Uterus (tissue), 4 donors: ENCODE data around the gene E2F4. TPM values are rescaled to one million over a fixed set of nuclear protein-coding genes. Genes with fewer than 3 reads are reported as not detected.
A peak's percentile ranks its signal among the peaks of the same experiment; 100 is the strongest.

Source experiments
- DNase-seq, 2 donors: peaks; one replicate each; pipeline ENCODE4 v3.0.0-alpha.2; 2019 to 2020
- H3K27ac ChIP-seq, 2 donors: fragments of 200-600 bp; sonication (generic); 1 replicate in 1 of 2; 2 replicates in 1 of 2; pipeline ENCODE4 v1.5.1; 2016 to 2018
- H3K27me3 ChIP-seq, 2 donors: fragments of 200-600 bp; sonication (generic); one replicate each; pipeline ENCODE4 v1.5.1; 2018 to 2019; ENCODE audit warnings: control low read depth in 1 of 2
- H3K36me3 ChIP-seq, 2 donors: fragments of 200-600 bp; sonication (generic); one replicate each; pipeline ENCODE4 v1.5.1; 2019; ENCODE audit warnings: control low read depth in 1 of 2
- H3K4me1 ChIP-seq, 2 donors: fragments of 200-600 bp; sonication (generic); one replicate each; pipeline ENCODE4 v1.5.1; 2018 to 2019; ENCODE audit warnings: control low read depth in 1 of 2
- H3K4me3 ChIP-seq, 2 donors: fragments of 200-600 bp; sonication (generic); 1 replicate in 1 of 2; 2 replicates in 1 of 2; pipeline ENCODE4 v1.5.1; 2018 to 2019; ENCODE audit warnings: mild to moderate bottlenecking in 1 of 2
- H3K9me3 ChIP-seq, 2 donors: fragments of 200-600 bp; sonication (generic); one replicate each; pipeline ENCODE4 v1.5.1; 2019; ENCODE audit warnings: control low read depth in 1 of 2
- CTCF ChIP-seq, 4 experiments: fragments of 200-600 bp in 2 of 4; fragments of 450-650 bp in 2 of 4; sonication (generic) in 2 of 4; IDR thresholded peaks; one replicate each; pipeline ENCODE4 v1.5.1; 2016 to 2019; ENCODE audit warnings: antibody characterized with exemption in 4 of 4, mild to moderate bottlenecking in 2 of 4, moderate library complexity in 1 of 4
- POLR2A ChIP-seq, 2 donors: fragments of 450-650 bp; IDR thresholded peaks; one replicate each; pipeline ENCODE4 v1.6.1; 2016; ENCODE audit warnings: antibody characterized with exemption in 2 of 2, mild to moderate bottlenecking in 1 of 2, moderate library complexity in 1 of 2
- intact Hi-C: fragments of 100-400 bp; cut with DNase I; formaldehyde crosslinking; loops from one replicate; pipeline ENCODE4 v1.15.1; 2023; ENCODE audit warnings: low total_unique reads
- total RNA-seq, 4 donors: library from RNA; depleted of rRNA in 3 of 4; stranded (reverse); fragments of >200 nt in 3 of 4; gene quantifications; one replicate each; pipeline versions ENCODE4 v1.1.0 to v1.2.4, GENCODE V29; 2014 to 2023
- donor health status: DM: yes; HTN: yes; CAD: no.

E2F4 gene
- total RNA-seq, 4 donors from 2014 or later: 49.2 to 294 (median 77.1) TPM

GRCh38 chr16:67182288-67182687 is 9.7 kb upstream of the E2F4 start:
- Histone ChIP-seq H3K27me3 (no peaks in the 10 kb centered on the region), H3K36me3 (no peaks in the 10 kb centered on the region), H3K27ac (peak overlapping the region; percentile 63 to 98), H3K4me3 (no peak overlapping the region), H3K9me3 (no peaks in the 10 kb centered on the region), H3K4me1 (peaks cover 0 to 9% of the 10 kb centered on the region in 2 donors)
- TF ChIP-seq CTCF (IDR thresholded peaks at IDR 0.05): no peak
- TF ChIP-seq POLR2A (IDR thresholded peaks at IDR 0.05): no peak
- intact Hi-C loops: no loop called here
- DNase-seq: no peak

- peak overlapping the region; percentile 97 to 98 for H3K27ac ChIP-seq
- TF ChIP-seq CTCF (IDR thresholded peaks at IDR 0.05) (no peak), POLR2A (IDR thresholded peaks at IDR 0.05) (no peak)
- intact Hi-C loops: no loop called here
- H3K4me1 ChIP-seq: peaks cover 0 to 9% of the 10 kb centered on the region in 2 donors
- no peaks in the 10 kb centered on the region for H3K27me3 ChIP-seq
- no peaks in the 10 kb centered on the region for H3K36me3 ChIP-seq
- DNase-seq: no peak
- no peaks in the 10 kb centered on the region for H3K9me3 ChIP-seq
- H3K4me3 ChIP-seq: peak overlapping the region; percentile 80 to 84
Measured at GRCh38 chr16:67183284-67183626, 8.7 kb upstream of the E2F4 start.

DNA sequence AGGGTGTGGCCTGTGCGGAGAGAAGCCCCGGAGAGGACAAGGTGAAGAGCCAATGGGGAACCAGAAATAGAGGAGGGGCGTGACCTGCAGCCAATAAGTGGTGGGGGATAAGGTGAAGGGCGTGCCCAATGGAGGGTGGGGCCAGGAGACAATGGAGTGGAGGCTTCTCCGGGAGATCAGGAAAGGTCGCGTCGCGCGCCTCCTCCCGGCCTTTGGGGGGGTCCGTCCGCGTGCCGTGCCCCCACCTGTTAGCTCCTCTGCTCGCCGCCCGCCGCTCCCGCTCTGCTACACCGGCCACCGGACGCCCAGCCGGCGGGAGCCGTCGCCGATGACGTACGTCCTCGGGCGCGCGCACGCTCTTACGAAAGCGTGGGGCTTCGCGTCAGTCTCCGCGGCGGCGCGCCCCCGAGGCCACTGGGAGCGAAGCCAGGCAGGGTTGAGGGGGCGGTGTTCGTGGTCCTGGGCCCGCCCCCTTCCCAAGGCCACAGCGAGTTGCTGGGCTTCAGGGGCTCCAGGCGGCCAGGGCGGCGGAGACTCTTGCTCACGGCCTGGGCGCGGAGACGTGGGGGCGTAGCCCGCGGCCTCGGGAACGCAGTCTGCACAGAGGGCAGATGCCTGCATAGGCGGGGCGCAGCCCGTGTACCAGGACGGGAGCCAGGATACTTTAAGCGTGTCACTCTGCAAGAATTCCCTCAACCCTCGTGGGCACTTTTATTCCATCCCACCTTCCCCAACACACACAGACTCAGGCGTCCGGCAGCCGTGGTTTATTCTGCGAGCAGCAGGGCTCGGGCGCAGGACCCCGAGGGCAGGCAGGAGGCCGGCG is 8.1 kb upstream of the E2F4 start, which contains the start of gene MATCAP1:
Gene MATCAP1, minus strand, starts transcription at position 337 of the 826 bp plus-strand sequence. CDS start 3,353 bp downstream, outside the sequence.
- Histone ChIP-seq H3K27ac (peak within 1 kb of the TSS; percentile 97 to 98), H3K4me1 (peaks cover 0 to 9% of the 10 kb centered on the region in 2 donors), H3K27me3 (no peaks in the 10 kb centered on the region), H3K36me3 (no peaks in the 10 kb centered on the region), H3K4me3 (peak within 1 kb of the TSS; percentile 80 to 84), H3K9me3 (no peaks in the 10 kb centered on the region)
- peak in 1 of 2 donors; percentile 83 for TF ChIP-seq POLR2A (IDR thresholded peaks at IDR 0.05)
- peak in 1 of 4 experiments; percentile 5 for TF ChIP-seq CTCF (IDR thresholded peaks at IDR 0.05)
- intact Hi-C loops: no loop called here
- DNase-seq: peak; percentile 94 to 97

DNA sequence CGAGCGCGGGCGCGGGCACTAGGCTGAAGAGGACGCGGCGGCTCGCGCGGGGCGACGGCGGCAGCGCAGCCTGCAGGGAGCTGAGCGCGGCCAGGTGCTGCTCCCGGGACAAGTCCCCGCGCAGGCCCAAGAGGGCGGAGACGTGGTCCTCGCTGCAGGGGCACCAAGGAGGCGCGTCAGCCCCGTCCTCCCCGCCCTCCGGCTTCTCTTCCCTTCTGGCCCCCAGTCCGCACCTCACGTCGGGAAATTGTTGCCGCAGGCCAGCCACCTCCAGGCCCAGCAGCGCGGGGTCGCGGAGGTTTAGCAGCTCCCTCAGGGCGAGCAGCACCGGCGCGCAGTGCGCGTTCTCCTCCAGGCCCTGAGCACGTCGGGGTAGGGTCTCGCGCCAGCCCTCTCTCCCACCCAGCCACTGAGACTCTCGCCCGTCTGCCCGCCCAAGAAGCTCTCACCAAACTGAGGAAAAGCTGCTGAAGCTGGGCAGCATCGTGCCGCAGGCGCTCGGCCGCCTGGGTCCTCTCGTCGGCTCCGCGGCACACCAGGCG is 7.4 kb upstream of the E2F4 start:
- H3K4me3 ChIP-seq: peak overlapping the region; percentile 80 to 84
- DNase-seq: no peak
- no peaks in the 10 kb centered on the region for H3K9me3 ChIP-seq
- no peaks in the 10 kb centered on the region for H3K27me3 ChIP-seq
- H3K4me1 ChIP-seq: peaks cover 0 to 9% of the 10 kb centered on the region in 2 donors
- peak overlapping the region; percentile 97 to 98 for H3K27ac ChIP-seq
- TF ChIP-seq CTCF (IDR thresholded peaks at IDR 0.05) (no peak), POLR2A (IDR thresholded peaks at IDR 0.05) (no peak)
- intact Hi-C loops: no loop called here
- no peaks in the 10 kb centered on the region for H3K36me3 ChIP-seq
